ENCODE data around the gene HSF4.

HSF4 gene

DNA sequence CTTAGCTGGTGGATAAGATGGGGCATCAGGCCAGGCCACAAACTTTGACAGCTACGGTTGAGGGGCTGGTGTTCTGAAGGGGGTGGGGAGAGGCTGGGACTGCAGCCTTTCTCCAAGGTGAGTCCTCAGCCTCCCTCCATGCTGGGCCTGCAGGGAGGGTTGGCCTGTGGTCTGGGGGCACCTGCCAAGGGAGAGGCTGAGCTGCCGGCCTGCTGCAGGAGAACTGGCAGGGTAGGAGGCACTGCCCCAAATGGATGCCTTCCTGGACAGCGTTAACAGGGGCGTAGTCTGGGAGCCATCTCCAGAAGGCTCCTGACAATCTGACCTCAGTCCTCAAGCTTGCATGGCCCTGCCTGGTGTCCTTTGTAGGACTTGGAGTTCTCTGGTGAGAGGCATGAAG, 39.5 kb downstream of the HSF4 start:
- no peak for DNase-seq

DNA sequence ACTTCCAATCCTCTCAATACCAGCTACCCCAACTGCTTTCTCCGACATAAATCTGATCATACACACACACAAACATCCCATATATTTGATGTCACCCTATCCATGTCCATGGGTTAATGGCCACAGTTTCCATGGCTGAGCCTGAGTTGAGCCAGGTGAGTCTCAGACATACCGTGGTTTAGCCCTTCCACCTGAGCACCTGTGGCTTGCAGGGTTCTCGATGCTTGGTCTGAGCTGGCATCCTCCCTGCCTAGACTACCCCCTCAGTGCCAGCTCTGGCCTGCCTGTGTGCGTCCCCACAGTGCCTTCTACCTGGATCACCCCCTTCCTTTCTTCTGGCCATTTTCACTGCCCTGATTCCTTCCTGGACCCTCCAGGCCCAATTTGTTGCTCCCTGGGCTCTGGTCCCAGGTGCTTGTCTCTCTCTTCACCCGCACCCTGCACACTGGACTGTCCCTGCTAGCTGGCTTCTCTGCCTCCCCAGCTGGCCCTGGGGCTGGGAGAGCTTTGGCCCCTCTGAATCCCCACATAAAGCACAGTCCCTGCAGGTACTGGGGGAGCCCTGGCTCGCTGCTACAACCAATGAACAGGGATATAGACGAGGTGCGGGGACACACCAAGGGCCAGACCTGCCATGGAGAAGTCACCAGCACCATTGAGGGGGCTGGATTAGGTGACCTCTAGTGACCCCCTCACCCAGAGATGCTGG, 41.7 kb downstream of the HSF4 start:
- no peak for DNase-seq

DNA sequence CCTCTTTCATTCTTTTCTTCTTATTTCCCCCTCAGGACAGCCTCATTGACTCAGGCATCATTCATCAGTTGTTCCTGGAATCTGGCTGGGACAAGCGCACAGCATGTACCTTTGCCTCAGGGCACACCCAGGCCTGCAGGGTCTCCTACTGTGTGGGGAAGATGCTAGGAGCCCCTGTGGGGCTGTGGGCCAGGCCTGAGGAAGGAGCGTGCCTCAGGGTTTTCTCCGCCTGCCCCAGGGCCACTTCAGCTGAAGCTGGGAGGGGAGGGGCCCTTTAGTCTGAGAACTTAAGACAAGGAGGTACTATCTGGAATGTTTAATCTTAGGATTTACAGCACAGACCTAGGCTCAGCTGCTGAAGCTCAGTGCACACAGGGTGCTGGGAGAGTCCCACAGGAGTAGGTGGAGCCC, 42.3 kb downstream of the HSF4 start:
- DNase-seq, result no peak

DNA sequence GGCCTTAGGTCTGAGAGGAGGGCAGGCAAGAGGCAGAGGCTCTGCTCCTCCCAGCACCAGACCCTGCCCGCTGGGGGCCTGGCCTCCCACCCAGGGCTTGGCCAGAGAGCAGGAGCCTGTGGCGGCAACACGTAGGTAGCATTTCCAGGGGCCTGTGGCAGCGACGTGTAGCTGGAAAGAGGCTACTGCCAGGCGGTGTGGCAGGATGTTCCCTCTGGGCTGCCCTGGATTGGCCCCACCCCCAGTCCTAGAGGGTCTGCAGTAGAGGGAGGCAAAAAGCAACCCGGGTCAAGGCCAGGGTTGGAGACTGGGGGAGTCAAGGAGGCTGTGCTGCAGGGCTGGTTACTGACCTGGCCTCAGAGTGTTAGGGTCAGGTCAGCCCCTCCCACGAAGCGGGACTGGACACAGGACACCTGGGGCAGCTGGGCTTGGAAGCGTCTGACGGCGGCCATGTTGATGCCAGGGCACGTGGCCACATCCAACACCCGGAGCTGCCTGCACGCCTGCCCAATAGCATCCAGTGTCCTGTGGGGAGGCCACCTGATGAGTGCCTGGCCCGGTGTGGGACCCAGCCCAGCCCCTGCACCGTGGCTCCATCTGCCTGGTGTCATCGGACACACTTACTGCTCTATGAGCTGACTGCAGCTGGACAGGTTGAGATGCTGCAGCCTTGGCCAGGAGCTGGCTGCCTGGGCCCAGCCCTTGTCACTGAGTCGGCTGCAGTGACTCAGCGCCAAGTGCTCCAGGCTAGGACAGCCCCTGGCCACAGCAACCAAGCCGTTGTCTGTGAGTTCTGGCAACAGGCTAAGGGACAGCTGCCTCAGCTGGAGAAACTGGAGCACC, 42.9 kb downstream of the HSF4 start:
- DNase-seq, result no peak

DNA sequence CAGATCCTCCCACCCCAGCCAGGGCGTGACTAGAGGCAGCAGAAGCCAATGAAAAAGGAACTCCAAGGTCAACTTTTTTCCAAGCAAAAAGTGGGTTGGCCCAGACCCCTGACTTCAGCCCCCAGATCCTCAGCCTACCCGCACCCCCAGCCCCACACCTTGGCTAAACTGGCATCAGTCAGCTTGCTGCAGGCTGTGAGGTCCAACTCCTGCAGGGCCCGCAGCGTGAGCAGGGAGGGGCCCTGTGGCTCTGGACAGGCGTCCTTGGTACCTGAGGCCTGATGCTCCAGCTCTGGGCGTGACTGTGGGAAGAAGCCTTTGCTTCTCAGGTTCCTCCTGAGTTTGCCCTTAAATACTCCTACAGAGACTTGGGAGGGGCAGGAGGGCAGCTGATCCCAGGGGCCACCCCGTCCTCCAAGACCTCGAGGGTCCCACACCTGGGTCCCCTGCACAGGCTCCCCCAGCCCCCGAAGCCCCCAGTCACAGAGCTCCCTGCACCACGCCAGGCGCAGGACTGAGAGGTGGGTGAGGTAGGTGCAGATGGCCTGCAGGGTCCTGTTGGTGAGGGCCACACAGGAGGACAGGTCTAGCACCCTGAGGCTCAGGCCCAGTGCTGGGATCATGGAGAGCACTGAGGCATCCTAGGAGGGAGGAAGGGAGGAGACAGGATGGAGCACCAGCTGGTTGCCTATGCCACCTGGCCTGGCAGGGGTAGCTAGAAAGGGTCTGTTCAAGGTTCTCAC, 43.8 kb downstream of the HSF4 start:
- no peak for DNase-seq

DNA sequence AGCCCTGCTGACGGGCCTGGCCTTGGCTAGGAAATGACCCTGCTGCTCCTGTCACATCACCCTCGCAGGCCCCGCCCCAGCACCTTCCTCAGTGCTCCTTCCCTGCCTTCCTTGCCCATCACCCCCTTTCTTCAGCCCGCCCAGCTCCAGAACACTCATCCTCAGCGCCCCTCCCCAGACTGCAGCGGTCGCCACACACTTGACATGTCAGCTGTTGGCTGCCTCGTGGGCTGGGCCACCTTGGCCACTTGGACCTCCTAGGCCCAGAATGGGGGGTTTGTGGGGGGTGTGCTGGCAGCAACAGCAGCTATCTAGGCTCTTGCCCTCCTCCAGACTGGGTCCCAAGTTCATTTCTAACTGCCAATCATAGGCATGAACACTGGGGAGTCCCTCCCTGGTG, 45.0 kb downstream of the HSF4 start:
- DNase-seq, result no peak

DNA sequence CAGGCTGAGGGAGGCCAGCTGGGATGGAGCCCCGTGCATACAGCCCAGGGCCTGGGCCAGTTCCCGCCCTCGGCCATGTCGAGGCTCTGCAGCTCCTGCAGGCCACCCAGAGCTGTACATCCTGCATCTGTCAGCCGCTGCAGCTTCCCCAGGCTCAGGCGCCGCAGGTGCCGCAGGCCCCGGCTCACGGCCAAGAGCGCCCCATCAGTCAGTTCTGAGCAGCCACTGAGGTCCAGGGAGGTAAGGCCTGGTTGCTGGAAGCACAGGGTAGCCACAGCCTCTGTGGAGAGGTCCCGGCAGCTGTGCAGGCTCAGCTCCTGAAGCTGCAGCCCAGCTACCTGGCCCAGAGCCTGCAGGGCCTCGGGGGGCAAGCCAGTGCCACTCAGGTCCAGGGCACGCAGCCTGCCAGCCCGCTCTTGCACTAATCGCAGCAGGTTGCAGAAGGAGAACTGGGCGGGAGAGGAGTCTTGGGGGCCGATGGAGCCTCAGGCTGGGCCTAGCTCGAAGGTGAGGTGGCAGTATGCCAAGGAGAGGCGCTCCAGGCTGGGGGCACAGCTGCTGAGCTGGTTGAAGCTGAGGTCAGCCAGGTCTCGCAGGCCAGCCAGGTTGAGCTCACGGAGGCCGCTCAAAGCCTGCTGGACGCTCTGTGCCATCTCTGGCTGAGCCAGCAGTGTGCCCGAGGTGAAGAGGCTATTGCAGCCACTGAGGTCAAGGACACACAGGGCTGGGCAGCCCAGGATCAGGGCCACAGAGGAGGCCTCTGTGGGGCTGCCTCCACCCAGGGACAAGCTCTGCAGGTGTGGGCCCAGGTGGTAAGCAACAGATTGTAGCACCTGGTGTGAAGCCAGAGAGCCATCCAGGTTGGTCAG, 45.8 kb downstream of the HSF4 start:
- no peak for DNase-seq

DNA sequence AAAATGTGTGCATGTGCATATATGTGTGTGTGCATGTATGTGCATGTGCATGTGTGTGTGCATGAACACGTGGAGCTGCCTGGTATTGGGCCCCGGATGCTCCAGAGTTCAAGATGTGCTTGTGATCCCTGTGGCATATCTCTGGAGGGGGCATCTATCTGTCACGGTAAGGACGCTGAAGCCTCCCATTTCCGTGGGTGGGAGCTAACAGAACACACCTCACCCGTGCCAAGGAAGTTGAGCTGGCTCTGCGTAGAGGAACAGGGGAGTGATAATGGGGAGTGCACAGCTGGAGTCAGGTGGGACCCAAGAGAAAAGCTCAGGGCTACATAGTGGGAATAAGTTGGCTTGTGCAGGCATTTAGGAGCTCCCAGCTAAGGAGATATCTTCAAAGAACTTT, 47.1 kb downstream of the HSF4 start:
- no peak for DNase-seq

DNA sequence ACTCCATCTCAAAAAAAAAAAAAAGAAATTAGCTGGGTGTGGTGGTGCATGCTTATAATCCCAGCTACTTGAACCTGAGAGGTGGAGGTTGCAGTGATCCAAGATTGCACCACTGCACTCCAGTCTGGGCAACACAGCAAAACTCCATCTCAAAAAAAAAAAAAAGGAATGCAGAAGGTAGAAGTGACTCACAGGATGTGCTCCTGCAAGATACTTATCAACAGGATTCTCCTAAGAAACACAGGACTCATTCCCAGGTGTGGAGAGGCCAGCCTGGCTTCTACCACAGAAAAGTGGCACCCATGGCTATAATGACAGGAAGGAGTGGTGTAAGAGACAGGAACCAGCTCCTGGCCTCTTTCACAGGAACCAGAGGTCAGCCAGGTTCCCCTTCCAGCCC, 48.2 kb downstream of the HSF4 start:
- no peak for DNase-seq

DNA sequence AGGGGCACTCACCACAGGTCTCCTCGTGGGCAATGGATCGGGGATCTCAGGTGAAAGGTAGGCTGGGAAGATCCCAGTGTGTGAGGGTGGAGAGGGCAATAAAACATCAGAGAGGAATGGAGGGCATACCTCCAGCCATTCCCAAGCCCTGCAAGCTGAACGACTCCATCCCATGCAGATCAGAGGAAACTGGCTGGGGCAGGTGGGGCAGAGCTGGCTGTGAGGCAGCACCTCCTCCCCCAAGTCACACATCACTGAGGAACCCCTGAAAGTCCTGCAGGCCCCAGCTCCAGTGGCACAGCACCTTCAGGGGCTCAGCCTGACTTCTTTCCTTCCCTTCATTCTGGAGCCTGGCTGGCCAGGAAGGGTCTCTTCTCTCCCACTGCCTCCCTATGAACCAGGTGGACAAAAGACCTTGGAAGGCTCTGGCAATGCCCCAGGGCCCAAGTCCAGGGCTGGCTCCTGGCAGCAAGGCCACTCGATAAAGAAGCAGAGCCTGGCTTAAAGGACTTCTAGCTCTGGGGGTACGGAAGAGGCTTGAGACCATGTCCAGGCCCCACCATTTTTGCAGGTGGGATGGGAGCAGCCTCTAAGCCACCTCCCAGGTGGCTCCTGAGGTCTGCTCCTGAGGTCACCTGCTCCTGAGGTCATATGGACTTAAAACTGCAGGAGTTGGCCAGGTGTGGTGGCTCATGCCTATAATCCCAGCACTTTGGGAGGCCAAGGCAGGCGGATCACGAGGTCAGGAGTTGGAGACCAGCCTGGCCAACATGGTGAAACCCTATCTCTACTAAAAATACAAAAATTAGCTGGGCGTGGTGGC, 48.9 kb downstream of the HSF4 start:
- DNase-seq, result no peak

DNA sequence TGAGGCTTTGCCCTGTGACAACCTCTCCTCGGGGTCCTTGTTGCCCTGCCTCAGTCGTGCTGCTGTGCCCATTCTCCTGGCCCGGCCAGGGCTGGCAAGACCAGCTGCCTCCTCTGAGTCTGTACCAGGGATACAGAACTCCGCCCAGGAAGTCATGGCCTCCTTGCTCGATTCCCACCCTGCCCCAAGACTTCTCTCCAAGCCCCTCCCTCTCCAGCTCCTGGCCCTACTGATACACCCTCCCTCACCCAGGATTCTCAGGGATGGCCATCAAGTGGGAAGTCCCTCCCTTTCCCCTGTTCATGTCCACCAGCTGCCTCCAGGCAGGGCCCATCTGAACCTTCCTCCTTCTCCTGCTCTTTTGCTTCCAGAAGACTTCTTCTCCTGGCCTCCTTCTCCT, 51.2 kb downstream of the HSF4 start:
- no peak for DNase-seq

DNA sequence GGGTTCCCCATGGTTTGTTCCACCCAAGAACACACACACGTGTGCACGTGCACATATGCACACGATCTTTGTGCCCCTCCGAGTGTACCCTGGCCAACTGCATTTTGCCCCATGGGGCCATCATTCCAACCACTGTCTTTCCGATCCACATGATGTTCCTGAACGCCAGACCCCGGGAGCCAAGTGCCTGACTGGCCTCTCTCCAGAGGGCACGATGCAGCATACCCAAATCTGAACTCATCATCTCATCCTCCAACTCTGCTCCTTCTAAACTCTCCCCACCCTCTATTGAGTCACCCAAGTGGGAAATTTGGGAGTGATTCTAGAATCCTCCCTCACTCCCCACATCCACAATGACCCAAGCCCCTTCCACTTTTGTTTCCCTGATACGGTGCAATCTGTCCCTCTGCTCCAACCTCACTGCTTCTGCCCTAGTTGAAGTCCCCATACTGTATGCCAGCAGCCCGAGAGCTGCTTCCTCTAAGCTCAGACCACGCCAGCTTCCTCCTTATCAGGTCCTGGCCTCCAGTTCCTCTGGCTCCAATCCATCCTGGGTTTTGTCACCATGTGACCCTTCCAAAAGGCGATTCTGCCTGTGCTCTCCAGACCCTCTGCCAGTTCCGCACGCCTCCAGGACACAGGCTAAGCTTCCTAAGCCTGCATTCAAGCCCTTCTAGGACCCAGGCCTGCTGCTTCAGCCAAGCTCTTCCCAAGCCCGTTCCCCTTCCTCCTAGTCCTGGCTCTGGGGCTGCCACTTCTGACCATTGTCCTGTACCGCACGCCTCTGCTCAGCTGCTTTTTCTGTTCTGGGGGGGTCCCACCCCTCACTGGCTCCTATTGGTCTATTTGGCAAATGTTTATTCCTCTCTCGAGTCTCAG, 52.3 kb downstream of the HSF4 start:
- no peak for DNase-seq

Data from NCI-H1105 treated with DMSO at 0.1 percent for 48 hours (cell line).